Right atrium auricular region (tissue), 2 donors: ENCODE results near the gene YWHAB. TPM values are rescaled to one million over a fixed set of nuclear protein-coding genes. Genes with fewer than 3 reads are reported as not detected.

Experiments used
- DNase-seq: peaks from one replicate; pipeline ENCODE4 v3.0.0-alpha.2; 2019; ENCODE audit warnings: low spot score
- H3K27ac ChIP-seq, 2 donors: fragments of 200-600 bp; sonication (generic); 1 replicate in 1 of 2; 2 replicates in 1 of 2; pipeline ENCODE4 v1.5.1; 2016 to 2019
- H3K27me3 ChIP-seq, 2 donors: fragments of 200-600 bp; sonication (generic); one replicate each; pipeline versions ENCODE4 v1.5.1 to v1.6.0; 2017 to 2019
- H3K36me3 ChIP-seq: fragments of 200-600 bp; sonication (generic); one replicate; pipeline ENCODE4 v1.5.1; 2016
- H3K4me1 ChIP-seq, 2 donors: fragments of 200-600 bp; sonication (generic); one replicate each; pipeline versions ENCODE4 v1.5.1 to v1.6.0; 2017 to 2019
- H3K4me3 ChIP-seq, 2 donors: fragments of 200-600 bp; sonication (generic); 1 replicate in 1 of 2; 2 replicates in 1 of 2; pipeline ENCODE4 v1.5.1; 2017 to 2019; ENCODE audit warnings: mild to moderate bottlenecking in 1 of 2, moderate library complexity in 1 of 2
- H3K9me3 ChIP-seq, 2 donors: fragments of 200-600 bp; sonication (generic); one replicate each; pipeline ENCODE4 v1.5.1; 2019
- CTCF ChIP-seq, 2 donors: fragments of 200-600 bp; sonication (generic); IDR thresholded peaks; one replicate each; pipeline ENCODE4 v1.5.1; 2019; ENCODE audit warnings: antibody characterized with exemption in 2 of 2
- total RNA-seq, 2 donors: library from RNA; depleted of rRNA; stranded (reverse); fragments of >200 nt; gene quantifications; one replicate each; pipeline ENCODE4 v1.1.0, GENCODE V29; 2016

The YWHAB gene
- total RNA-seq, 2 donors from 2014 or later, result 75.9 to 78.5 TPM

- H3K9me3 ChIP-seq, result no peaks in the 10 kb centered on the region
- peaks cover 0 to 66% of the 10 kb centered on the region in 2 donors for H3K4me1 ChIP-seq
- no peaks in the 10 kb centered on the region for H3K27me3 ChIP-seq
- H3K36me3 ChIP-seq, result no peaks in the 10 kb centered on the region
- no peak for DNase-seq
- peak in 1 of 2 donors; percentile 27 for TF ChIP-seq CTCF (IDR thresholded peaks at IDR 0.05)
- H3K27ac ChIP-seq, result no peak overlapping the region
- H3K4me3 ChIP-seq, result no peak overlapping the region
Observed at GRCh38 chr20:44888226-44889103, 3.0 kb downstream of the YWHAB start.

- Histone ChIP-seq H3K27me3 (no peaks in the 10 kb centered on the region), H3K27ac (no peak overlapping the region), H3K4me1 (peaks cover 0 to 83% of the 10 kb centered on the region in 2 donors), H3K4me3 (no peak overlapping the region), H3K9me3 (no peaks in the 10 kb centered on the region), H3K36me3 (no peaks in the 10 kb centered on the region)
- no peak for TF ChIP-seq CTCF (IDR thresholded peaks at IDR 0.05)
- no peak for DNase-seq
Observed at GRCh38 chr20:44891826-44892225, 6.3 kb downstream of the YWHAB start.

GRCh38 chr20:44894959-44895358, 9.5 kb downstream of the YWHAB start:
- no peaks in the 10 kb centered on the region for H3K36me3 ChIP-seq
- no peak overlapping the region for H3K4me3 ChIP-seq
- no peaks in the 10 kb centered on the region for H3K27me3 ChIP-seq
- DNase-seq, result no peak
- no peak for TF ChIP-seq CTCF (IDR thresholded peaks at IDR 0.05)
- peaks cover 0 to 75% of the 10 kb centered on the region in 2 donors for H3K4me1 ChIP-seq
- no peak overlapping the region for H3K27ac ChIP-seq
- no peaks in the 10 kb centered on the region for H3K9me3 ChIP-seq

GRCh38 chr20:44896583-44896982, 11.1 kb downstream of the YWHAB start:
- H3K36me3 ChIP-seq, result peaks cover 2% of the 10 kb centered on the region
- no peak for DNase-seq
- H3K4me3 ChIP-seq, result no peak overlapping the region
- H3K9me3 ChIP-seq, result no peaks in the 10 kb centered on the region
- no peak overlapping the region for H3K27ac ChIP-seq
- no peaks in the 10 kb centered on the region for H3K27me3 ChIP-seq
- H3K4me1 ChIP-seq, result peaks cover 0 to 62% of the 10 kb centered on the region in 2 donors
- TF ChIP-seq CTCF (IDR thresholded peaks at IDR 0.05), result no peak

- no peak overlapping the region for H3K4me3 ChIP-seq
- peaks cover 8% of the 10 kb centered on the region for H3K36me3 ChIP-seq
- peaks cover 0 to 59% of the 10 kb centered on the region in 2 donors for H3K4me1 ChIP-seq
- H3K27me3 ChIP-seq, result no peaks in the 10 kb centered on the region
- no peak overlapping the region for H3K27ac ChIP-seq
- no peak for TF ChIP-seq CTCF (IDR thresholded peaks at IDR 0.05)
- DNase-seq, result no peak
- no peaks in the 10 kb centered on the region for H3K9me3 ChIP-seq
Observed at GRCh38 chr20:44897133-44897532, 11.6 kb downstream of the YWHAB start.
